Activated CD4-positive, alpha-beta T cell treated with anti-CD3 and anti-CD28 coated beads for 36 hours (primary cell): ENCODE data around the gene MS4A6E. TPM values are rescaled to one million over a fixed set of nuclear protein-coding genes. Genes with fewer than 3 reads are reported as not detected.

Experiments used
- ATAC-seq: fragments of 200-7000 bp; cut with Tn5 transposase; one replicate; pipeline ENCODE4 v1.10.0; 2021; ENCODE audit warnings: mild to moderate bottlenecking, moderate library complexity
- CTCF ChIA-PET: fragments of 350-600 bp; sonication (Branson Sonifier 250); formaldehyde crosslinking; loops from one replicate; lab custom pipeline; 2021; ENCODE audit warnings: antibody characterized with exemption; lab: Charles Lee
- POLR2A ChIA-PET: fragments of 350-600 bp; sonication (Branson Sonifier 250); formaldehyde crosslinking; loops from one replicate; lab custom pipeline; 2021; ENCODE audit warnings: antibody characterized with exemption, inconsistent platforms; lab: Charles Lee
- DNase-seq: peaks from one replicate; pipeline ENCODE4 v3.0.0-alpha.2; 2020
- H3K27ac Mint-ChIP-seq: one replicate; pipeline ENCODE4 v1.8.0; 2021; ENCODE audit warnings: mixed read lengths
- H3K27me3 Mint-ChIP-seq: one replicate; pipeline ENCODE4 v1.8.0; 2021; ENCODE audit warnings: mixed read lengths
- H3K36me3 Mint-ChIP-seq: one replicate; pipeline ENCODE4 v1.8.0; 2021; ENCODE audit warnings: low read depth, mixed read lengths
- H3K4me1 Mint-ChIP-seq: one replicate; pipeline ENCODE4 v1.8.0; 2021; ENCODE audit warnings: mixed read lengths
- H3K4me3 Mint-ChIP-seq: one replicate; pipeline ENCODE4 v1.8.0; 2021; ENCODE audit warnings: mild to moderate bottlenecking, moderate library complexity, mixed read lengths
- H3K9me3 Mint-ChIP-seq: one replicate; pipeline ENCODE4 v1.8.0; 2021; ENCODE audit warnings: low read depth, mixed read lengths
- intact Hi-C, 2 experiments: fragments of 100-400 bp; cut with DNase I in 1 of 2; cut with micrococcal nuclease in 1 of 2; formaldehyde crosslinking; loops; one replicate each; pipeline versions ENCODE4 v1.14.2 to v1.15.1; 2022 to 2024; cut with DNase I, micrococcal nuclease
- total RNA-seq, 2 experiments: library from RNA; stranded (reverse); gene quantifications; one replicate each; pipeline ENCODE4 v1.2.3, GENCODE V29; 2021

MS4A6E gene
- total RNA-seq, 2 experiments from 2014 or later: not detected

DNA sequence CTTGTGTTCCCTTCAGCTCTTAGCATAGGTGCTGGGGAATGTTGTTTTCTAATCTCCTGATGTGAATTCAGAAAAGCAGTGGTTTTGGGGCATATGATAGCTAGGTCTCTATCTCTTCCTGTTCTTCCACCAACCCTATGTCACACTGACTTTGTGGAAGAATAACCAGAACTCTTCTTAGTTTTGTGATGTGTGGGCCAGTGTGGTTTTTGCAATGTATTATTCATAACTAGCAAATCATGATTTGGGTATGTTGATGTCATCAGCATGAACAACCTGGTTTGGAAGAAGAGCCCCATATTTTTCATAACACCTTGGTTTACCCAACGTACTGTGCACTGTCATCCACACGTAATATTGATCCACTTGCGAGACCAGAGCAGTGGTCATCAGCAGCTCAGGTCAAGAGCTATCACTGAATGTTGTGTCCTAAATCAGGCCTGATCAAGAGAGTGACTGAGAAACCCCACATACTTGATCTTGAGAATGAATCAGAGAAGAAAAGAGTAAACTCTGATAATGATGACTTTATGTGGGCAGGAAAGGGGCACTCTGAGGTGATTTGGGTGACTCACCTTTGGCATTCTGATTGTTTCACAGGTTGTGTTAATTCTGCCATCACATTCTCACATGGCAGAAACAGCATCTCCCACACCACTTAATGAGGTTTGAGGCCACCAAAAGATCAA lies 19.4 kb upstream of the MS4A6E start:
- H3K4me3 Mint-ChIP-seq: no peak overlapping the region
- peak; percentile 92 for ATAC-seq
- peaks cover 25% of the 10 kb centered on the region for H3K27me3 Mint-ChIP-seq

DNA sequence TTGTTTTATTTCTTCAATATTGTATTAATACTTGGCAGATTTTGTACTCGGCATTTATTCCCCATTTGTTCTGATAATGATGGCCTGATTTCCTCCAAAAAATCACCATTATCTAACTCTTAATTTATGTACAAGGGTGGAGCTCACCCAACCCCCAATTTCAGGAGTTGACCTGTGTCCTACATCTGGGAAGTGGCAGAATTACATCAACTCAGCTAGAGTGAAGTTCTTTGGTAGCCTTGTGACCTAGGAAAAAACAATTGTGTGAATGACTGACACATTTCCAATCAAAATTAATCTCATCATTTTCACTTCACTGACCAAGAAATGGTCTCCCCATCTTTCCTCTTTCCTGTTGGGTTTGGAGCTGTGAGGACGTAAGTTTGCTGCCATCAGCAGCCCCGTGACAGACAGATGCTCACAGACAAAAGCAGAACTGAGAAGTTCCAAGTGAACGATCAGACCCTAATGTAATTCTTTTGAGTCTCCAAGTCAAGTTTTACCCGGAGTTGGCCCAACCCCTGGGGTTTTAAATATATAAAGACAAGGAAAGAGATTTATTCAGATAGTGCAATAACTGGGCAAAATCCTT lies 16.6 kb upstream of the MS4A6E start:
- ChIA-PET CTCF (no interaction called here), POLR2A (no interaction called here)
- peaks cover 32% of the 10 kb centered on the region for H3K4me1 Mint-ChIP-seq
- no peaks in the 10 kb centered on the region for H3K36me3 Mint-ChIP-seq
- peaks cover 20% of the 10 kb centered on the region for H3K27me3 Mint-ChIP-seq
- intact Hi-C loops: no loop called here
- H3K27ac Mint-ChIP-seq: no peak overlapping the region
- ATAC-seq (no peak), DNase-seq (no peak)
- H3K4me3 Mint-ChIP-seq: no peak overlapping the region
- no peaks in the 10 kb centered on the region for H3K9me3 Mint-ChIP-seq

More for the DNA sequence above, 19.4 kb upstream of the MS4A6E start:
- CTCF ChIA-PET: interaction anchor here (0.9 kb wide), 2 partner anchors 42 to 56 kb away, joined by 3 read pairs; no protein-coding TSS in a partner anchor
- Mint-ChIP-seq H3K27ac (peak overlapping the region; percentile 86), H3K4me1 (peaks cover 32% of the 10 kb centered on the region), H3K36me3 (no peaks in the 10 kb centered on the region), H3K9me3 (no peaks in the 10 kb centered on the region)
- POLR2A ChIA-PET: no interaction called here
- peak; percentile 56 for DNase-seq
- intact Hi-C loops: loop anchor here (1.0 to 10.0 kb wide), 5 partner anchors 59 to 160 kb away; no protein-coding TSS in a partner anchor

DNA sequence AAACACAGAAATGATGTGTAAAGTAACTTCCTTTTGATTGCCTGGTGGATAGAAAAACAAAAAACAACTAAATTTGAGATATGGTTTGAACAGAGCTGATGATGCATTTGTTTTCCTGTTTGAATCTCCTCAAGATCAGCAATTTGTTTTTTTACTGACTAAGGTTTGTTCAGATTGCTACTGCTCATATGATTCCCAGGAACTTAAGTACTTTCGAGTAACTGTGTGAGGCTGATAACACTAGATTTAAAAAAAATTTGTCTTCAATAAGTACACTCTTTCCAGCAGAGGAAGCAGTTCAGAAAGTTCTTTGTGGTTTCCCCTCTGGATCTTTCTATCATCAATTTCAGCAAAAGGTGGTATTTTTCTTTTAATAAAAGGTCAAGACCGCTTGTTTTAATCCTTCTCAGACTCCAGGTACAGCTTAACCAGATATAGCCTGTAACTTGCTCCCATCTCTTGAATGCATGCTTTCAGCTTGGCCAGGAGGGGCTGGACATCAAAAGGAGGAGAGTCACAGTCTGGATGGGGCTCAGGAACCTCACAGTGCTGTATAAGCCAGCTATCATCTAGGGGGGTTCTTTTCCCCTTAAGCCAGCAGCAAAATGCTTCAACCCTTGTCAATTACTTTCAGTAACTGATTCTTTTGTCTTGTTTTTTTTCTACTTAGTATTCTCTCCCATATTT lies 12.3 kb upstream of the MS4A6E start:
- no peaks in the 10 kb centered on the region for H3K36me3 Mint-ChIP-seq
- H3K9me3 Mint-ChIP-seq: peaks cover 2% of the 10 kb centered on the region
- peaks cover 3% of the 10 kb centered on the region for H3K4me1 Mint-ChIP-seq
- ATAC-seq (no peak), DNase-seq (no peak)
- no peak overlapping the region for H3K27ac Mint-ChIP-seq
- intact Hi-C loops: no loop called here
- no peak overlapping the region for H3K4me3 Mint-ChIP-seq
- peaks cover 19% of the 10 kb centered on the region for H3K27me3 Mint-ChIP-seq
- ChIA-PET POLR2A (interaction anchor here (0.6 kb wide), 1 partner anchor 13 kb away, joined by 3 read pairs; no protein-coding TSS in a partner anchor), CTCF (interaction anchor here (1.0 to 1.7 kb wide), 5 partner anchors 13 to 148 kb away, joined by 3 to 4 read pairs (median 3); no protein-coding TSS in a partner anchor)

DNA sequence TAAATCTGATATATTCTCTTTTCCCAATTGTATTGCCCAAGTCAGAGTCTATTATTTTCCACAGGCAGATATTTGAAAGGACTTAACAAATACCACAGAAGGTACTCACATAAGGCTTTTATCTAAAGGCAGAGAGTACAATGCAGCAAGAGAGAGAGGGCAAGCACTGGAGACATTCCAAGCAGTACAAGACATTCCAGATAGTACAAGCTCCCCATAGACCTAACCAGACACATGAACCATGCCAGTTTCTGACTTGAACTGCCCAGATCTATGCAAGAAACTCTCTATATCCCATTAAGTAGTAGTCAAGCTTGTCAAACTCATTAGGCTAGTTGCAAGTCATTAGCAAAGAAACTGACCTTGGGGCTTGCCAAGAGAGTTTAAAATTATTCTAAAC lies 11.2 kb upstream of the MS4A6E start:
- Mint-ChIP-seq H3K4me1 (peaks cover 3% of the 10 kb centered on the region), H3K27me3 (peaks cover 20% of the 10 kb centered on the region), H3K27ac (no peak overlapping the region), H3K9me3 (peaks cover 6% of the 10 kb centered on the region), H3K36me3 (peaks cover 2% of the 10 kb centered on the region), H3K4me3 (no peak overlapping the region)
- DNase-seq (no peak), ATAC-seq (no peak)
- ChIA-PET CTCF (interaction anchor here (1.4 to 1.7 kb wide), 3 partner anchors 17 to 150 kb away, joined by 3 to 4 read pairs (median 4); no protein-coding TSS in a partner anchor), POLR2A (no interaction called here)
- intact Hi-C loops: no loop called here

DNA sequence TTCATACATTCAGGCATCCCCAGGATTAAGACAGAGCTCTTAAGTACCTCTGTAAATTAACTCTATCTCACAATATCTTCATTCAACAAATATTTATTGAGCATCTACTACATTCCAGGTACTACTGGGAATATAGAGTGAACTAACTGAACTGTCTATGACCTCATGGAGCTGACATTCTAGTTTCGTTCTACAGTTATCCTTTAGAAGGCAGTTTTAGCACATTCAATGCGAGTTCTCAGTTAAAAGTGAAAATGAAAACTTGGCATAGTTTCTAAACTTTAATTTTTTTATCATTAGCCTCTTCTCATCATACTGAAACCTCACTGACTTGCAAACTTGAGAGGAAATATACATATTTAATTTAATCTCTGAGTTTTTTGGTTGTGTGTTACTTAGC lies 10.7 kb upstream of the MS4A6E start:
- ChIA-PET POLR2A (no interaction called here), CTCF (interaction anchor here (1.5 to 1.7 kb wide), 2 partner anchors 17 to 26 kb away, joined by 4 read pairs; no protein-coding TSS in a partner anchor)
- Mint-ChIP-seq H3K27ac (no peak overlapping the region), H3K9me3 (peaks cover 6% of the 10 kb centered on the region), H3K4me1 (peaks cover 3% of the 10 kb centered on the region), H3K4me3 (no peak overlapping the region), H3K36me3 (peaks cover 2% of the 10 kb centered on the region), H3K27me3 (peaks cover 21% of the 10 kb centered on the region)
- DNase-seq (no peak), ATAC-seq (no peak)
- intact Hi-C loops: no loop called here

DNA sequence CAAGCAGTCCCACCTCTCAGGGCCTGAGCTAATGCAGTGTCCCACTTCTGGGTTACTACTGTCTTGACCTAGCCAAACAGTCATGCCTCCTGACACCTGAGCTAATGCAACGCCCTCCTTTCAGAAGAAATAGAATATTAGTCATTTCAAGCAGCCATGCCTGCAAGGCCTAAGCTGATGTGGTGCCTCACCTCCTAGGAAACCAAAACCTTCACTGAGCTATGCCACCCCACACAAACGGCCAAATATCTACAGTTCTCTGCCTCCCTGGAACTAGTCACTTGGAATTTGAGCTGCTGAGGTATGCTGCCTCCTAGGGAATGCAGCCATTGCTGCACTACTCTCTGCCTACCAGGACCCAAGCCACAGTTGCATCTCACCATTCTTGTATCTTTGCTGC lies 8.3 kb upstream of the MS4A6E start:
- intact Hi-C loops: no loop called here
- H3K36me3 Mint-ChIP-seq: peaks cover 2% of the 10 kb centered on the region
- H3K4me3 Mint-ChIP-seq: no peak overlapping the region
- H3K27me3 Mint-ChIP-seq: peaks cover 24% of the 10 kb centered on the region
- ChIA-PET POLR2A (no interaction called here), CTCF (interaction anchor here (0.9 kb wide), 1 partner anchor 15 kb away, joined by 3 read pairs; no protein-coding TSS in a partner anchor)
- peaks cover 3% of the 10 kb centered on the region for H3K4me1 Mint-ChIP-seq
- H3K9me3 Mint-ChIP-seq: peaks cover 15% of the 10 kb centered on the region
- ATAC-seq (peak; percentile 9), DNase-seq (no peak)
- no peak overlapping the region for H3K27ac Mint-ChIP-seq

DNA sequence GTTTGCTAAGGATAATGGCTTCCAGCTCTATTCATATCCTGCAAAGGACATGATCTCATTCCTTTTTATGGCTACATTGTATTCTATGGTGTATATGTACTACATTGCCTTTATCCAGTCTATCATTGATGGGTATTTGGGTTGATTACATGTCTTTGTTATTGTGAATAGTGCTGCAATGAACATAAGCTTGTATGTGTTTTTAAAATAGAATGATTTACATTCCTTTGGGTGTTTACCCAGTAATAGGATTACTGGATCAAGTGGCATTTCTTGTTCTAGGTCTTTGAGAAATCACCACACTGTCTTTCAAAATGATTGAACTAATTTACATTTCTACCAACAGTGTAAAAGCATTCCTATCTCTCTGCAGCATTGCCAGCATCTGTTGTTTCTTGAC lies 6.0 kb upstream of the MS4A6E start:
- Mint-ChIP-seq H3K27ac (no peak overlapping the region), H3K4me1 (peaks cover 3% of the 10 kb centered on the region)
- CTCF ChIA-PET: no interaction called here

DNA sequence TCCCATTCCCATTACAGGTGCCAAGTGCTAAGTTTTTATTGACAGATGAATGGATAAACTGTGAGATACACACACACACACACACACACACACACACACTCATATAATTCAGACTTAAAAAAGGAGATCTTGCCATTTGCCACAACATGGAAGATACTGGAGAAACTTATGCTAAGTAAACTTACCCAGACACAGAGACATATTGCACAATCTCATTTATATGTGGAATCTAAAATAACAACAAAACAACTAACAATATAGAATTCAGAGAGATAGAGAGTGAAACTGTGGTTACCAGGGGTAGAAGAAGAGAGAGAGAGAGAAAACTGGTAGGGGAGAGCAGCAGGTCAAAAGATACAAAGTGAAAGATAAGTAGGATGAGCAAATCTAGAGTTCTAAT lies 1.4 kb downstream of the MS4A6E start:
- ChIA-PET POLR2A (no interaction called here), CTCF (interaction anchor here (0.6 kb wide), 1 partner anchor 309 kb away, joined by 4 read pairs; no protein-coding TSS in a partner anchor)
- intact Hi-C loops: no loop called here
- H3K27ac Mint-ChIP-seq: no peak overlapping the region
- no peak for ATAC-seq
- no peaks in the 10 kb centered on the region for H3K4me1 Mint-ChIP-seq
- H3K9me3 Mint-ChIP-seq: peaks cover 11% of the 10 kb centered on the region
- peaks cover 11% of the 10 kb centered on the region for H3K27me3 Mint-ChIP-seq
- no peaks in the 10 kb centered on the region for H3K36me3 Mint-ChIP-seq
- no peak for DNase-seq
- no peak overlapping the region for H3K4me3 Mint-ChIP-seq

More for the DNA sequence above, 6.0 kb upstream of the MS4A6E start:
- DNase-seq (no peak), ATAC-seq (no peak)
- Mint-ChIP-seq H3K4me3 (no peak overlapping the region), H3K36me3 (peaks cover 2% of the 10 kb centered on the region), H3K27me3 (peaks cover 21% of the 10 kb centered on the region), H3K9me3 (peaks cover 19% of the 10 kb centered on the region)
- POLR2A ChIA-PET: no interaction called here
- intact Hi-C loops: no loop called here

DNA sequence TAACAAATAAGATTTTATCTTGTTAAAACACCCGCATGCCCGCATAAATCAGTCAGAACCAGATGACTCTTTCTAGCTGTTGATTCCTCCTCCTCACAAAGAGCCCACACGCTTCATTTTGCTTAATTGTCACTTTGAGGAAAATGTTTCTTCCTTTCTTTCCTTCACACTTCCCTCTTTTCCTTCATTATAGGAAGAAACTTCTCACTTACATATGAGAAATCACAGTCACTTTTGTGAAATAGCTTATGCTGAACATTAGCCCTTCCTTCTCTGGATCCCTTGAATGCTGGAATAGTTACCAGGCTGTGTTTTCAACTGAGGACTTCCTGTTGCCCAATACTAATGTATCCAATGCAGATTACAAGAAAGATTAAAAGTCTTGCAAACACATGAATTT lies 5.8 kb downstream of the MS4A6E start:
- no peak overlapping the region for H3K27ac Mint-ChIP-seq

DNA sequence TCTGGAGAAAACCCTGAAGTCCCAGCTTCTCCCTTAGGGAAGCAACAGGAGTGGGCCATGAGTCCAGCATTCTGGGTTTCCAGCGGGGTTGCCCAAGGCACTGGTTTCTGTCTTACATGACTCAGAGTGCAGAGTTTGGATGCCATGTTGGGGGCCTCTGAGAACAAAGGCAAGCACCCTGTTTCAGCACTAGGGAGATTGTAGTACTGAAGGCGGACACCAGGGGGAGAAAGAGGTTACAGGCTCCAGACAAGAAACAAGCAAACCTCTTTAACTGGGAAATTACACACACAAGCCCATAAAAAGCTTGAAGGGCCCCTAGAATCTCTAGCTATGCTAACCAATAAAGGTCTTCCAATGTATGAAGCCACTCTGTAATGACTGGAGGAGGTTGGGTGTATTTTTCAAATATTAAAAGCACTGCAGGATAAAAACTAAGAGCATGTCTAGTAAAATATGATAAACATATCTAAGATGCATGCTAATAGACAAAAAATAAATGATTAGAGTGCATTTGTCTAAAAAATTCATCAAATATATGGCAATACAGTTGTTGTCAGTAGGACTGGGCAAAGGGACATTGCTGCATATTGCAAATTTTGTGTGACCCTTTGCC lies 7.1 kb downstream of the MS4A6E start:
- peaks cover 16% of the 10 kb centered on the region for H3K27me3 Mint-ChIP-seq
- intact Hi-C loops: loop anchor here in 1 of 2 experiments (1.0 kb wide), 1 partner anchor 284 kb away; no protein-coding TSS in a partner anchor
- H3K9me3 Mint-ChIP-seq: no peaks in the 10 kb centered on the region
- CTCF ChIA-PET: interaction anchor here (0.7 to 4.2 kb wide), 15 partner anchors 9 to 524 kb away, joined by 3 to 16 read pairs (median 3); partner anchors contain the start of gene MRPL16
- no peak overlapping the region for H3K27ac Mint-ChIP-seq
- peak; percentile 85 for DNase-seq
- POLR2A ChIA-PET: no interaction called here
- H3K4me3 Mint-ChIP-seq: no peak overlapping the region
- peaks cover 2% of the 10 kb centered on the region for H3K4me1 Mint-ChIP-seq
- peak; percentile 86 for ATAC-seq
- H3K36me3 Mint-ChIP-seq: no peaks in the 10 kb centered on the region

More for the DNA sequence above, 5.8 kb downstream of the MS4A6E start:
- ChIA-PET POLR2A (no interaction called here), CTCF (interaction anchor here (0.6 to 4.2 kb wide), 9 partner anchors 9 to 286 kb away, joined by 3 to 16 read pairs (median 4); no protein-coding TSS in a partner anchor)
- Mint-ChIP-seq H3K9me3 (no peaks in the 10 kb centered on the region), H3K4me1 (no peaks in the 10 kb centered on the region), H3K36me3 (no peaks in the 10 kb centered on the region), H3K4me3 (no peak overlapping the region), H3K27me3 (peaks cover 12% of the 10 kb centered on the region)
- ATAC-seq (no peak), DNase-seq (no peak)
- intact Hi-C loops: no loop called here
